GM06990 (cell line): ENCODE data around the gene ZNF765.
"Not testable (repeated sequence)": the region's sequence is repeated elsewhere in the genome, so short reads cannot be mapped to it uniquely, and the experiment has no call there.

Experiments
- DNase-seq: peaks from one replicate; pipeline ENCODE4 v3.0.0-alpha.2; 2011; ENCODE audit not compliant: insufficient read length; ENCODE audit errors: extremely low read depth
- H3K27me3 ChIP-seq: replicated peaks from 2 replicates; pipeline ENCODE4 v1.6.0; 2011; ENCODE audit warnings: low read length; ENCODE audit not compliant: control insufficient read depth, insufficient read depth
- H3K36me3 ChIP-seq: 2 replicates; pipeline ENCODE4 v1.5.1; 2011; ENCODE audit warnings: low read length; ENCODE audit not compliant: control insufficient read depth, insufficient read depth
- H3K4me3 ChIP-seq: replicated peaks from 2 replicates; pipeline ENCODE4 v1.5.1; 2011; ENCODE audit warnings: low read depth, mild to moderate bottlenecking, control low read depth, low read length
- TF ChIP-seq, protein P1 (sequence below): IDR thresholded peaks from 2 replicates; pipeline ENCODE4 v1.5.1; 2011; ENCODE audit warnings: low read length, control low read depth, mild to moderate bottlenecking, inconsistent platforms; ENCODE audit not compliant: insufficient read depth, poor library complexity, severe bottlenecking

Gene ZNF765

GRCh38 chr19:53394974-53395839 is at the start of gene ZNF765:
ZNF765 (plus strand) TSS chr19:53395149; CDS start chr19:53398016, 2,867 bp downstream.
- peak; percentile 90 for DNase-seq
- TF ChIP-seq, protein P1, sequence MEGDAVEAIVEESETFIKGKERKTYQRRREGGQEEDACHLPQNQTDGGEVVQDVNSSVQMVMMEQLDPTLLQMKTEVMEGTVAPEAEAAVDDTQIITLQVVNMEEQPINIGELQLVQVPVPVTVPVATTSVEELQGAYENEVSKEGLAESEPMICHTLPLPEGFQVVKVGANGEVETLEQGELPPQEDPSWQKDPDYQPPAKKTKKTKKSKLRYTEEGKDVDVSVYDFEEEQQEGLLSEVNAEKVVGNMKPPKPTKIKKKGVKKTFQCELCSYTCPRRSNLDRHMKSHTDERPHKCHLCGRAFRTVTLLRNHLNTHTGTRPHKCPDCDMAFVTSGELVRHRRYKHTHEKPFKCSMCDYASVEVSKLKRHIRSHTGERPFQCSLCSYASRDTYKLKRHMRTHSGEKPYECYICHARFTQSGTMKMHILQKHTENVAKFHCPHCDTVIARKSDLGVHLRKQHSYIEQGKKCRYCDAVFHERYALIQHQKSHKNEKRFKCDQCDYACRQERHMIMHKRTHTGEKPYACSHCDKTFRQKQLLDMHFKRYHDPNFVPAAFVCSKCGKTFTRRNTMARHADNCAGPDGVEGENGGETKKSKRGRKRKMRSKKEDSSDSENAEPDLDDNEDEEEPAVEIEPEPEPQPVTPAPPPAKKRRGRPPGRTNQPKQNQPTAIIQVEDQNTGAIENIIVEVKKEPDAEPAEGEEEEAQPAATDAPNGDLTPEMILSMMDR: peak; percentile 50
- peak within 1 kb of the TSS; percentile 73 for H3K4me3 ChIP-seq
- H3K36me3 ChIP-seq: peaks cover 3% of the 10 kb centered on the region
- H3K27me3 ChIP-seq: no peaks in the 10 kb centered on the region

DNA sequence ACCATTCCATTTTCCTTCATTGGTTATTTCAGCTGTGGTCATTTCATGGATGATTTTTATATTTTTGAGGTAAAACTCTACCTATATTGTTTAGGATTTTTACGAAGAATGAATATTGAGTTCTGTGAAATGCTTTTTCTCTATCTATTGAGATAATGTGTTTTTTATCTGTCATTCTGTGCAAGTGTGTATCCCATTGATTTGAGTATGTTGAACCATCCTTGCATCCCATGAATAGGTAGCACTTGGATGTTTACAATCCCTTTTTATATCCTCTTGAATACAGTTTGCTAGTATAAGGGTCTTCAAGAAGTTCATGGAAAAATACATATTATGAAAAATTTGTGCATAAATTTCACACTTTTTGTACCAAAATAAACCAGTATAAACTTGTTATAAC is 39.2 kb upstream of the ZNF765 start:
- H3K27me3 ChIP-seq: no peaks in the 10 kb centered on the region
- no peak overlapping the region for H3K4me3 ChIP-seq
- no peak for DNase-seq
- TF ChIP-seq, protein P1: no peak
- no peaks in the 10 kb centered on the region for H3K36me3 ChIP-seq

DNA sequence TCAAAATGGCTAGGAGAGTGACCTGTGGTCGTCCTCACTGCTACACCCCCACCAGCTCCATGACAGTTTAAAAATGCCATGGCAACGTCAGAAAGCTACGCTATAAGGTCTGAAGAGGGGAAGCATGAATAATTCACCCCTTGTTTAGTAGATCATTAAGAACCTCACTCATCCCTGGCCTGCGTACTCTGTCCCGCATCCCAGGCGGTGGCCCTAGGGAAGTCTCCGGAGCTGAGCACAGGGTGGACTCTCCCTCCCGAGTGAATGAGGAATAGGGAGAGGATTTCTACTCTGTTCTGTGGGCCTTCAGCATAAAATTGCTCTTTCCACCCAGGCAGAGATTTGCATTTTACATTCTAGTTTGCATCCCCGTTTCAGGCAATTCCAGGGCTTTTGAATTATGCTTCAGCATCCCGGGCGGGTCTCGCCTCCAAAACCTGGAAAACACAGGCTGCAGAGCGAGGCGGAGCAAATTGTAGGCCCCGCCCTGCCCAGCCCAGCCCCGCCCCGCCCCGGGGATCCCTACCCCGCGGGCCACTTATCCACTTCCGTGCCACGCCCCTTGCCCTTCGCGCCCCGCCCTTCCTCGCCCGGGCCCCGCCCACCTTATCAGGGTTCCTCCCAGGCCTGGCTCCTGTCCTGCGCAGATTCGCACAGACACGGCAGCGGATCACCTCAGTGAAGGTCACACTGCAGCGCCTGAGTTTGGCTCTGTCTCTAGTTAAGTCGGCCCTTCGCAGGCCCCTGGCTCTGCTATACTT is 36.9 kb upstream of the ZNF765 start:
- TF ChIP-seq, protein P1: no peak
- H3K36me3 ChIP-seq: no peaks in the 10 kb centered on the region
- no peaks in the 10 kb centered on the region for H3K27me3 ChIP-seq
- DNase-seq: no peak
- no peak overlapping the region for H3K4me3 ChIP-seq

- H3K36me3 ChIP-seq, H3K4me3 ChIP-seq, H3K27me3 ChIP-seq, DNase-seq: not testable (repeated sequence)
Measured at GRCh38 chr19:53360056-53360455, 34.9 kb upstream of the ZNF765 start.

DNA sequence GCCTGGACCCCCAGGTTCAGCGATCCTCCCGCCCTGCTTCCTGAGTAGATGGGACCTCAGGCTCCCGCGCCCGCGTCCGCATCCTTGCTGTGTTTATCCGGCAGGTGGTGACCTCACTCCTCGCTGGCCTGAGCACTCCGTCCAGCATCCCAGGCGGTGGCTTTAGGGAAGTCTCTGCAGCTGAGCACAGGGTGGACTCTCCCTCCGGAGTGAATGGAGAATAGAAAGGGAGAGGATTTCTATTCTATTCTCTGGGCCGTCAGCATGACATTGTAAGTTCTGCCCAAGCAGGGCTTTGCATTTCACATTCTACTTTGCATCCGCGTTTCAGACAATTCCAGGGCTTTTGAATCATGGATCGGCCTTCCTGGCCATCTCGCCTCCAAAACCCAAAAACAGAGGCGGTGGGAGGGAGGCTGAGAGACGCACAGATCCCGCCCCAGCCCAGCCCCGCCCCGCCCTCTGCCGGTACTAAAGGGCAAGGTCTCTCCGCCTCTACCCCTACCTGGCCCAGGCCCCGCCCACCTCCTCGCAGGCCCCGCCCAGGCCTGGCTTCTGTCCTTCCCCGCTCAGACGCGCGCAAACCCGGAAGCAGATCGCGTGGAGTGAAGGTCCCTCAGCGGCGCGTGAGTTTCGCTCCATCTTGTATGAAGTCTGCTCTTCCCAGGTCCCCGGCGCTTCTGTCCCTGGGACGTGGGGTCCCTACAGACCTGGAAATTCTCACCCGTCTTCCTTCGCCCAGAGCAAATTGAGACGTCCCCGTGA is 29.6 kb upstream of the ZNF765 start, which contains the start of gene ZNF525:
TSS of gene ZNF525 (plus strand) at position 572 of the 765 bp plus-strand sequence. CDS start 6,577 bp downstream, outside the sequence.
- TF ChIP-seq, protein P1: no peak
- H3K27me3 ChIP-seq: no peaks in the 10 kb centered on the region
- peak; percentile 95 for DNase-seq
- H3K4me3 ChIP-seq: peak within 1 kb of the TSS; percentile 71
- no peaks in the 10 kb centered on the region for H3K36me3 ChIP-seq
